Stimulated activated naive CD8-positive, alpha-beta T cell treated with anti-CD3 and anti-CD28 coated beads, Interleukin-15, amount 100 ng/mL, for 72 hours (primary cell): Measurements from ENCODE around the gene DNAH17.

Experiments used
- ATAC-seq: fragments of 150-1000 bp; cut with Tn5 transposase; 2 replicates; pipeline ENCODE4 v1.10.0; 2021; ENCODE audit warnings: mild to moderate bottlenecking, moderate library complexity
- DNase-seq, 2 donors: peaks; one replicate each; pipeline ENCODE4 v3.0.0; 2021 to 2022
- H3K27ac Mint-ChIP-seq, 2 donors: one replicate each; pipeline ENCODE4 v1.8.0; 2022; ENCODE audit warnings: mild to moderate bottlenecking in 2 of 2, mixed read lengths in 2 of 2, moderate library complexity in 2 of 2
- H3K27me3 Mint-ChIP-seq: one replicate; pipeline ENCODE4 v1.8.0; 2022; ENCODE audit warnings: mixed read lengths
- H3K4me1 Mint-ChIP-seq: one replicate; pipeline ENCODE4 v1.8.0; 2022; ENCODE audit warnings: mild to moderate bottlenecking, mixed read lengths
- H3K4me3 Mint-ChIP-seq, 2 donors: one replicate each; pipeline ENCODE4 v1.8.0; 2022; ENCODE audit warnings: mild to moderate bottlenecking in 2 of 2, mixed read lengths in 2 of 2, moderate library complexity in 1 of 2
- H3K9me3 Mint-ChIP-seq, 2 donors: one replicate each; pipeline ENCODE4 v1.8.0; 2022; ENCODE audit warnings: mixed read lengths in 2 of 2

The DNAH17 gene

GRCh38 chr17:78610951-78611511 lies 33.8 kb upstream of the DNAH17 start:
- H3K27ac Mint-ChIP-seq, result no peak overlapping the region
- H3K4me1 Mint-ChIP-seq, result no peaks in the 10 kb centered on the region
- no peaks in the 10 kb centered on the region for H3K27me3 Mint-ChIP-seq
- H3K4me3 Mint-ChIP-seq, result no peak overlapping the region
- no peak for DNase-seq
- H3K9me3 Mint-ChIP-seq, result no peaks in the 10 kb centered on the region
- ATAC-seq, result no peak

GRCh38 chr17:78609191-78609641 lies 32.0 kb upstream of the DNAH17 start:
- Mint-ChIP-seq H3K4me1 (no peaks in the 10 kb centered on the region), H3K27me3 (no peaks in the 10 kb centered on the region), H3K4me3 (no peak overlapping the region), H3K27ac (no peak overlapping the region), H3K9me3 (no peaks in the 10 kb centered on the region)
- ATAC-seq, result no peak
- DNase-seq, result no peak

DNA sequence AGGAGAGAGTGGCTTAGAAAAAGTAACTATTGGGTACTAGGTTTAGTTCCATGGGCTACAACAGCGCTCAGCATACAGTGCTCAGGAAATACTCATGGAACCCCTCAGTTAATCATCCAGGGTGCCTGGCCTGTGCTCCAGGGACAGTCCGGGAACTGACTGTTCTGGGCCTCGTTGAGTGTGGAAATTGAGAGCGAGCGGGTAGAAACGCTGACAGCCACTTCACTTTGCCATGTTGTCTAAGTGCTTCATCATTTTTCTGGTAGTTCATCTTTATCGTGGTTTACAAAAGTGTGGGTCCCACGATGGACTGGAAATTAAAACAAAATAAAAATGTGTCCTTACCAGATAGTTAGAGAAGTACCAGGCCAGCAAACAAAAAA lies 31.6 kb upstream of the DNAH17 start:
- Mint-ChIP-seq H3K9me3 (no peaks in the 10 kb centered on the region), H3K27ac (no peak overlapping the region), H3K4me1 (no peaks in the 10 kb centered on the region), H3K4me3 (no peak overlapping the region), H3K27me3 (no peaks in the 10 kb centered on the region)
- DNase-seq, result no peak
- no peak for ATAC-seq

- Mint-ChIP-seq H3K9me3 (no peaks in the 10 kb centered on the region), H3K4me3 (no peak overlapping the region), H3K4me1 (no peaks in the 10 kb centered on the region), H3K27ac (no peak overlapping the region), H3K27me3 (no peaks in the 10 kb centered on the region)
- ATAC-seq (no peak), DNase-seq (no peak)
Observed at GRCh38 chr17:78608122-78608803, 31.1 kb upstream of the DNAH17 start.

- Mint-ChIP-seq H3K27me3 (no peaks in the 10 kb centered on the region), H3K27ac (peak overlapping the region in 1 of 2 donors; percentile 82), H3K9me3 (no peaks in the 10 kb centered on the region), H3K4me1 (no peaks in the 10 kb centered on the region), H3K4me3 (no peak overlapping the region)
- ATAC-seq (no peak), DNase-seq (no peak)
Observed at GRCh38 chr17:78607038-78607437, 29.8 kb upstream of the DNAH17 start.

DNA sequence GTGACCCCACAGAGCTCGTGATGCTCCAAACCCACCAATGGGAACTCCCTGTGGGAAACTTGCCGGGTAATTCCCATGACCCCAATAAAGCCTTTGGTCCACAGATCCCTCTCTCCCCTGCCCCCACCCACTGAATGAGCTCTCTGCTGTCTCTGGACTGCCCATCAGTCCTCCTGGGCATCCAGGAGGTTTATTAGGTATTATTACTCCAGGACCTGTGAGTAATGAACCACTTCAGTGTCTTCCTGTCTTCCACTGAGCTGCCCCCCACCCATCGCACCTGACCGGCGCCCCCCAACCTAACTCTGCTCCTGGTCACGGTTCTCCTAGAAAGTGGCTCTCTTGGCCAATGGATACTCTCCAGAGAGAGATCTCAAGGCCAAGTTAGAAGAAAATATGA lies 28.7 kb upstream of the DNAH17 start:
- no peak for ATAC-seq
- Mint-ChIP-seq H3K27ac (no peak overlapping the region), H3K4me3 (no peak overlapping the region), H3K27me3 (no peaks in the 10 kb centered on the region), H3K9me3 (no peaks in the 10 kb centered on the region), H3K4me1 (no peaks in the 10 kb centered on the region)
- no peak for DNase-seq

DNA sequence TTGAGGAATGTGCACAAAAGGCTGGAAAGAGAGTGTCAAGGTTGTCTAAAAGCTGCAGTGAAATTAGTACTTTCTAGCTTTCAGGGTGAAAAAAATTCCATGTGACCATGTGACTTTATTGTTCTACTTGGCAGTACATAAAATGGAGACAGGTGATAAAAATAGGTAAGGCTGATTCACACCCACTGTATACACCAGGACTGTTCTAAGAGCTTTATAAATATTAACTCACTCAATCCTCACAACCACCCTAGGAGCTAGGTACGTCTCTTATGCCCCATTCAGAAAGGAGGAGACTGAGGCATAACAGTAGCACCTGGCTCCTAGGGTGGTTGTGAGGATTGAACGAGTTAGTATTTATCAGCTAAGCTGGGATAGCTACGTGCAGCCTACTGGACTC lies 28.2 kb upstream of the DNAH17 start:
- no peak for DNase-seq
- H3K4me1 Mint-ChIP-seq, result no peaks in the 10 kb centered on the region
- no peaks in the 10 kb centered on the region for H3K27me3 Mint-ChIP-seq
- no peak overlapping the region for H3K4me3 Mint-ChIP-seq
- H3K9me3 Mint-ChIP-seq, result no peaks in the 10 kb centered on the region
- ATAC-seq, result no peak
- H3K27ac Mint-ChIP-seq, result no peak overlapping the region

GRCh38 chr17:78602246-78602645 lies 25.1 kb upstream of the DNAH17 start:
- no peak overlapping the region for H3K4me3 Mint-ChIP-seq
- peaks cover 7% of the 10 kb centered on the region for H3K27me3 Mint-ChIP-seq
- H3K9me3 Mint-ChIP-seq, result no peaks in the 10 kb centered on the region
- DNase-seq (no peak), ATAC-seq (no peak)
- no peak overlapping the region for H3K27ac Mint-ChIP-seq
- H3K4me1 Mint-ChIP-seq, result no peaks in the 10 kb centered on the region

DNA sequence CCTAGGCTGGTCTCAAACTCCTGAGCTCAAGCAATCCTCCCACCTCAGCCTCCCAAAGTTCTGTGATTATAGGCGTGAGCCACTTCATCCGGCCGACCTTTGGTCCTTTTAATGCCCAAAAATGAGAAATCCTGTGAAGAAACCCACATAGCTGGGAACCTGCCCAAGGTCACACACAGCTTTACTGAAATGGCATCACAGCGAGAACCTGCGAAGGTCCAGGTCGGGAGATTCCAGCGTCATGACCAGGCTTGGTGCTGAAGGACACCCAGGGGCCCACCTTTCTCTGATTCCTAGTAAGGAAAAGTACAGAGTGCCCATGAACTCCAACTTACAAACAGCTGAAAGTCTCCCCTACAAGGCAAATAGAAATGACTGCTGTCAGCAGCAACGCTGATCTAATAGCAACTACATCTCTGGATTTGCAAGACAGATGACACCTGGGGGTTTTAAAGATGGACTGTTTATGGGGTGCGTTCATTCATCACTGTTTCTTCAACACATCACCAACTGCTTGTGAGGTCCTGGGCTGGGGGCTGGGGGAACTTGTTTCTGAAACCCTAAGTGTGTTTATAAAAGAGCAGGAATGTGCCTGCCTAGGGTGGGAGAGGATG lies 24.5 kb upstream of the DNAH17 start:
- Mint-ChIP-seq H3K4me3 (no peak overlapping the region), H3K27me3 (peaks cover 7% of the 10 kb centered on the region), H3K9me3 (no peaks in the 10 kb centered on the region), H3K4me1 (no peaks in the 10 kb centered on the region), H3K27ac (no peak overlapping the region)
- ATAC-seq (no peak), DNase-seq (no peak)

- H3K9me3 Mint-ChIP-seq, result no peaks in the 10 kb centered on the region
- no peak overlapping the region for H3K4me3 Mint-ChIP-seq
- H3K4me1 Mint-ChIP-seq, result no peaks in the 10 kb centered on the region
- no peak overlapping the region for H3K27ac Mint-ChIP-seq
- ATAC-seq, result no peak
- no peak for DNase-seq
- peaks cover 7% of the 10 kb centered on the region for H3K27me3 Mint-ChIP-seq
Observed at GRCh38 chr17:78600181-78600721, 23.1 kb upstream of the DNAH17 start.

GRCh38 chr17:78599419-78599818 lies 22.2 kb upstream of the DNAH17 start:
- H3K4me1 Mint-ChIP-seq, result no peaks in the 10 kb centered on the region
- no peak overlapping the region for H3K27ac Mint-ChIP-seq
- no peaks in the 10 kb centered on the region for H3K9me3 Mint-ChIP-seq
- peaks cover 13% of the 10 kb centered on the region for H3K27me3 Mint-ChIP-seq
- DNase-seq (no peak), ATAC-seq (no peak)
- H3K4me3 Mint-ChIP-seq, result no peak overlapping the region

- ATAC-seq (no peak), DNase-seq (no peak)
- Mint-ChIP-seq H3K27me3 (peaks cover 16% of the 10 kb centered on the region), H3K4me1 (no peaks in the 10 kb centered on the region), H3K27ac (no peak overlapping the region), H3K9me3 (no peaks in the 10 kb centered on the region), H3K4me3 (no peak overlapping the region)
Observed at GRCh38 chr17:78598013-78598471, 20.8 kb upstream of the DNAH17 start.

GRCh38 chr17:78596871-78597764 lies 19.9 kb upstream of the DNAH17 start:
- peaks cover 16% of the 10 kb centered on the region for H3K27me3 Mint-ChIP-seq
- peaks cover 5% of the 10 kb centered on the region for H3K4me1 Mint-ChIP-seq
- peak overlapping the region in 1 of 2 donors; percentile 21 for H3K27ac Mint-ChIP-seq
- ATAC-seq (no peak), DNase-seq (no peak)
- no peaks in the 10 kb centered on the region for H3K9me3 Mint-ChIP-seq
- no peak overlapping the region for H3K4me3 Mint-ChIP-seq

DNA sequence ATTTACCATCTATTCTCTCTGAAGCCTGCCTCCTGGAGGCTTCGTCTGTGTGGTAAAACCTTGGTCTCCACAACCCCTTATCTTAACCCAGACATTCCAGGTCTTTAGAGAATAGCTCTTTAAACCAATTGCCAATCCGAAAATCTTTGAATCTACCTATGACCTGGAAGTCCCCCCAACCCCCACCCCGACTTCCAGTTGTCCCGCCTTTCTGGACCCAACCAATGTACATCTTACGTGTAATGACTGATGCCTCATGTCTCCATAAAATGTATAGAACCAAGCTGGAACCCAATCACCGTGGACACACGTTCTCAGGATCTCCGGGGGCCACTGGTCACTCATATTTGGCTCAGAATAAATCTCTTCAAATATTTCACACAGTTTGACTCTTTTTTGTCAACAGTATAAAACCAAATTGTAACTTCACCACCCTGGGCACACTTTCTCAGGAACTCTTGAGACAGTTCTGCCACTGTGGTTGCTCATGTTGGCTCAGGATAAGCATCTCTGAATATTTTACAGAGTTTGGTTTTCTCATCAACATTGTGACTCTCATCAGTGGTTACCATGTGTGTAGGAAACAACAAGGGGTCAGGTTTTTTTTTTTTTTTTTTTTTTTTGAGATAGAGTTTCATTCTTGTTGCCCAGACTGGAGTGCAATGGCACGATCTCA lies 18.1 kb upstream of the DNAH17 start:
- H3K9me3 Mint-ChIP-seq, result no peaks in the 10 kb centered on the region
- ATAC-seq, result no peak
- H3K4me1 Mint-ChIP-seq, result peaks cover 10% of the 10 kb centered on the region

GRCh38 chr17:78592991-78593329 lies 15.8 kb upstream of the DNAH17 start:
- no peak overlapping the region for H3K4me3 Mint-ChIP-seq
- peaks cover 10% of the 10 kb centered on the region for H3K4me1 Mint-ChIP-seq
- H3K27ac Mint-ChIP-seq, result no peak overlapping the region
- no peak for DNase-seq
- H3K9me3 Mint-ChIP-seq, result no peaks in the 10 kb centered on the region
- H3K27me3 Mint-ChIP-seq, result peaks cover 8% of the 10 kb centered on the region
- ATAC-seq, result no peak

More for the DNA sequence above, 18.1 kb upstream of the DNAH17 start:
- DNase-seq, result no peak
- Mint-ChIP-seq H3K4me3 (no peak overlapping the region), H3K27me3 (peaks cover 16% of the 10 kb centered on the region), H3K27ac (no peak overlapping the region)
